ENCODE measurements around the gene ABCC5. TPM values are rescaled to one million over a fixed set of nuclear protein-coding genes. Genes with fewer than 3 reads are reported as not detected.

The ABCC5 gene
- total and polyA plus RNA-seq, 2 experiments from 2014 or later, result 68.8 to 92.0 TPM

GRCh38 chr3:183962807-183963206 lies 54.9 kb downstream of the ABCC5 start:
- no peak for DNase-seq (ENCODE audit: low read depth in 1 of 2, low spot score in 1 of 2)
- Histone ChIP-seq H3K9me3 (ENCODE audit: low read depth) (no peaks in the 10 kb centered on the region), H3K27ac (no peak overlapping the region), H3K27me3 (no peaks in the 10 kb centered on the region), H3K4me3 (no peak overlapping the region), H3K4me1 (ENCODE audit: low read depth) (no peaks in the 10 kb centered on the region), H3K36me3 (peaks cover 50% of the 10 kb centered on the region)
- TF ChIP-seq CTCF (IDR thresholded peaks at IDR 0.05; ENCODE audit: low read depth, low read length), result no peak

- Histone ChIP-seq H3K27ac (no peak overlapping the region), H3K36me3 (peaks cover 45% of the 10 kb centered on the region), H3K4me3 (no peak overlapping the region), H3K9me3 (ENCODE audit: low read depth) (no peaks in the 10 kb centered on the region), H3K27me3 (no peaks in the 10 kb centered on the region), H3K4me1 (ENCODE audit: low read depth) (no peaks in the 10 kb centered on the region)
- DNase-seq (ENCODE audit: low read depth in 1 of 2, low spot score in 1 of 2), result no peak
- TF ChIP-seq CTCF (IDR thresholded peaks at IDR 0.05; ENCODE audit: low read depth, low read length), result no peak
Observed at GRCh38 chr3:183959214-183959613, 58.5 kb downstream of the ABCC5 start.

GRCh38 chr3:183958775-183959174 lies 58.9 kb downstream of the ABCC5 start:
- Histone ChIP-seq H3K36me3 (peaks cover 43% of the 10 kb centered on the region), H3K9me3 (ENCODE audit: low read depth) (no peaks in the 10 kb centered on the region), H3K27me3 (no peaks in the 10 kb centered on the region), H3K4me3 (no peak overlapping the region), H3K4me1 (ENCODE audit: low read depth) (no peaks in the 10 kb centered on the region), H3K27ac (no peak overlapping the region)
- no peak for TF ChIP-seq CTCF (IDR thresholded peaks at IDR 0.05; ENCODE audit: low read depth, low read length)
- DNase-seq (ENCODE audit: low read depth in 1 of 2, low spot score in 1 of 2), result no peak

GRCh38 chr3:183958226-183958625 lies 59.5 kb downstream of the ABCC5 start:
- peaks cover 44% of the 10 kb centered on the region for H3K36me3 ChIP-seq
- no peaks in the 10 kb centered on the region for H3K27me3 ChIP-seq
- H3K9me3 ChIP-seq (ENCODE audit: low read depth), result no peaks in the 10 kb centered on the region
- no peak overlapping the region for H3K27ac ChIP-seq
- DNase-seq (ENCODE audit: low read depth in 1 of 2, low spot score in 1 of 2), result no peak
- no peaks in the 10 kb centered on the region for H3K4me1 ChIP-seq (ENCODE audit: low read depth)
- TF ChIP-seq CTCF (IDR thresholded peaks at IDR 0.05; ENCODE audit: low read depth, low read length), result no peak
- H3K4me3 ChIP-seq, result no peak overlapping the region

- H3K9me3 ChIP-seq (ENCODE audit: low read depth), result no peaks in the 10 kb centered on the region
- no peak overlapping the region for H3K27ac ChIP-seq
- H3K27me3 ChIP-seq, result no peaks in the 10 kb centered on the region
- peaks cover 52% of the 10 kb centered on the region for H3K36me3 ChIP-seq
- no peak for TF ChIP-seq CTCF (IDR thresholded peaks at IDR 0.05; ENCODE audit: low read depth, low read length)
- no peak for DNase-seq (ENCODE audit: low read depth in 1 of 2, low spot score in 1 of 2)
- H3K4me1 ChIP-seq (ENCODE audit: low read depth), result no peaks in the 10 kb centered on the region
- no peak overlapping the region for H3K4me3 ChIP-seq
Observed at GRCh38 chr3:183954875-183955274, 62.8 kb downstream of the ABCC5 start.

All from cardiac muscle cell (in vitro differentiated cells and primary cell).